Activated CD4-positive, CD25-positive, alpha-beta regulatory T cell treated with anti-CD3 and anti-CD28 coated beads, Interleukin-2, amount 50 U/mL, for 24 hours (primary cell): ENCODE measurements around the gene FKBP2.

Experiments used
- ATAC-seq, 2 donors: fragments of 150-1000 bp; cut with Tn5 transposase; one replicate each; pipeline ENCODE4 v1.10.0; 2021; ENCODE audit warnings: mild to moderate bottlenecking in 1 of 2, moderate library complexity in 1 of 2

FKBP2 gene

DNA sequence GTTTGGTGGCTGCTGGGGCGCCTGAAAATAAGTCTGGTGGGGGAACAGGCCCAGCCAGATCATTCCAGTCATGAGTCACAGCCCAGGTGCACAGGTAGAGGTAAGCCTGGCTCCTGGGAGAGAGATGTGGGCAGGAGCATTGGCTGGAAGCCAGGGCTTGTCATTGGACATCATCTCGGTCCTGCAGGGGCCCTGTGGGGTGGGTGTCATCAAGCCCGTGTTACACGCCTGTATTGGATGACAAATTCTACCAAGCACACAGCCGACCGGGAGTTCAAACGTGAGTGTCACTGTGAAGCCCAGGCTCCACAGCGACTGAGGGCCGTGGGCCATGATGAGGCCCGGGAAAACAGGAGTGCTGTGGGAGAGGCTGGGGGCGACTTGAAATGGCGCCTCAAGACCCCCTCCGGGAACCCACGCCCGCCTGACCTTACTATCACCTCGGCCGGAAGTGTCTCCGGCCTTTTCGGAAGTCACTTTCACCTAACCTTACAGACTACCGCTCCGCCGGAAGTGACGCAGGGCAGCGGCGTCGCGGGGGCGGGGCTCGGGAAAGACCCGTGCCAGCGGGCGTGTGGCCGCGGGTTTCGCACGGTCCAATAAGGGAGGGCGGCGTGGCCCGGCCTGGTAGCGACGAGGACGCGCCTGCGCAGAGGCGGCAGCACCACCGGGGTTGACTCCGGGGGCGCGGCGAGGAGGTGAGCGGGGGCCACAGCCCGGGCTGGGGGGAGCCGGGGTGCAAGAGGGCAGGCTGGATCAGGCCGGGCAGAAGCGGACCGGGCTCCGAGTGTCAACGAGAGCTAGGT, at the start of gene FKBP2:
Gene FKBP2 (plus strand): TSS at position 661 of the 806 bp plus-strand sequence. CDS start 1,293 bp downstream, outside the sequence.
- peak; percentile 58 to 68 for ATAC-seq

DNA sequence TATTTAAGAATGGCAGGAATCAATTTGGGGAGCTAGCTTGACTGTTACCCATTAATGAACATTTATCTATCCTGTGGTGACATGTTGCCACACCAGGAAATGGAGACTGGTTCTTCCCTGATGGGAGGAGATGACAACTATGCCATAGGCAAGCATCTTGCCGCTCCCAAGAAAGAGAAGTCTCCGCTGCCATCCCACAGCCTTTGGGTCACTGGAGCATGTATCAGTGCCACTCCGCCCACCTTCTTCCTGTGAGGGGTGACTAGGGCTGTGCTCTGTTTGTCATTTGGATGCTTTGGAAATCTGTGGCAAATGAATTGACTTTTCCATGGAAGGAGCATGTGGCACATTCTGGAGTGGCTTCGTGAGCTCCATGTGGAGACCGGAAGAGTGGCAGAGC, 48.5 kb upstream of the FKBP2 start:
- no peak for ATAC-seq

DNA sequence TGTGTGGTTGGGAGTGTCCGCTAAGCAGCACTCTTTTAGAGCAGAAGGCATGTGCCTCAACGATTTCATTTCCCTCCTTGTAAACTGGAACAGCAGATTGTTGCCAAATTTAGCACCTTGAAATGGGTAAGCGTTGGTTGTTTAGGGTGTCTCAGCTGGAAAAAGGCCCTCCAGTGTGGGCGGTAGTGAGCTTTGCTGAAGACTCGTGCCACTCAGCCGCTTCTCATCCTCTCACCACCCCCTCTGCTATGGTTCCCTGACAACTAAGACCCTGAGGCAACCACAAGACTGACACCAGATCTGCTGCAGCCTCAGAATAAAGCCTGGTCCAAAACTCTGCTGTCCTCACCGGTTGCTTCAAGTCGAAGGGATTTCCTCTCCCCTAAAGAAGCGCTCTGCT, 44.3 kb upstream of the FKBP2 start:
- ATAC-seq: no peak

DNA sequence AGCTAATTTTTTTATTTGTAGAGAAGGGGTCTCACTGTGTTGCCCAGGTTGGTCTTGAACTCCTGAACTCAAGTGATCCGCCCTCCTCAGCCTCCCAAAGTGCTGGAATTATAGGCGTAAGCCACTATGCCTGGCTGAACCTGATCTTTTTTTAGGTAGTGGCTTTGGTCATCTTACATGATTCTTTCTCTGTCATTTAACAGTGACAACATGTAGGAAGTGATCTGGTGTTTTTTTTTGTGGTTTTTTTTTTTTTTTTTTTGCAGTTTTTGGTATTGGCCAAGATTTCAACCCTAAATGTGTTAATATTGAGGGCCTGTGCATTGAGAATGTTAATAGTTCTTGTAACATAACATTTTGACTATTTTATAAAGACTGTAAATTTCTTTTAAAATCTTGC, 42.4 kb upstream of the FKBP2 start:
- no peak for ATAC-seq

DNA sequence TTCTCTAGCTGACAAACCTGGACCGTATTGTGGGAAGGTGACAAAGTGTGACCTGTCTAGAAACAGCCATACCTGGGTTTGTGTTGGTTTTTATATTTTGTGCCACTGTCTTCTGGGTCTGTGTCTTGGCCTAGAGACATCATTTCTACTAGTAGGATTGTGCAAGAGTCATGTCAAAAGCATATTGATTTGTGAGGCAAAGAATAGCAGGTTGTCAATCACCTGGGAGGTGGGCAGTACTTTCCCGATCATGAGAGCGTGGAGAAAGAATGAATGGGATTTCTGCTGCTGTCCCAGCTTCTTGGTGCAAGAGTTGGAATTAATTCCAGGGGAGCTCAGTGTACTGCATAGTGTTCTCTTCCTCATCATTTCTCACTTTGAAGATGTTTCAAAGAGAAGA, 39.4 kb upstream of the FKBP2 start:
- ATAC-seq: no peak

DNA sequence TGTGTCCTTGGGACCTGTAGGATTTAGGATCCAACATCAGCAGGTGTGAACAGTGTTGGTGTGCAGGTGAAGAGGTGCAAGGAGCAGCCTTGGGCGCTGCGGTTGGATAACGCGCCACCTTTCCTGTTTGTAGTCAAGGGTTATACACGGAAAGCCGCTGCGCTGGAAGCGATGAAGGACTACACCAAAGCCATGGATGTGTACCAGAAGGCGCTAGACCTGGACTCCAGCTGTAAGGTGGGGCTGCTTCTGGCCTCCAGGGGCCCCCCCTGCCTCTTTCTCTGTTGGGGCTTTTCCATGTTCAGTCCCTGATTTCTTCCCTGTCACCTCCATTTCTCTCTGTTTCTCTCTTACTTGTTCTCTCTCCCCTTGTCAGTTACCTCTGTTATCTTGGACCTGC, 37.9 kb upstream of the FKBP2 start:
- no peak for ATAC-seq

DNA sequence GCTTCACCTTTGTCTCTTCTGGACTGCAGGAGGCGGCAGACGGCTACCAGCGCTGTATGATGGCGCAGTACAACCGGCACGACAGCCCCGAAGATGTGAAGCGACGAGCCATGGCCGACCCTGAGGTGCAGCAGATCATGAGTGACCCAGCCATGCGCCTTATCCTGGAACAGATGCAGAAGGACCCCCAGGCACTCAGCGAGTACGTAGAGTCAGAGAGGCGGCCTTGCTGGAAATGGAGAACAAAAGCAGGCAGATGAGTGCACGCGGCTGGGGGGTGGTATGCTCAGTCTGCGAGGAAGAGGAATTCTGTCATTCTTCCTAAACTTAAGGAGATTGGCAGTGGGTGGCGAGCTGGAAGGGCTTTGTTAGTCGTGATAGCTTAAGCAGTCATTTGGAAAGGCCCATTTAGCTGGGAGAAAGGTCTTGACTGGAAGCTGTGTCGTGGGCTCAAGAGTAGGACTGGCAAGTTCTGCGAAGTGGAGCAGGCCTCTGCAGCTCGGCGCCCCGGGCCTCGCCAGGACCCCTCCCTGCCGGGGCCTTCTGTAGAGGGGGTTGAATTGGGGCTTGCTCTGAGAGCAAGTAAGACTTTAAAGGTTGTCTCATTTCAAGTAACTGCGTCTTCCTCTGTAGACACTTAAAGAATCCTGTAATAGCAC, 37.3 kb upstream of the FKBP2 start:
- no peak for ATAC-seq

DNA sequence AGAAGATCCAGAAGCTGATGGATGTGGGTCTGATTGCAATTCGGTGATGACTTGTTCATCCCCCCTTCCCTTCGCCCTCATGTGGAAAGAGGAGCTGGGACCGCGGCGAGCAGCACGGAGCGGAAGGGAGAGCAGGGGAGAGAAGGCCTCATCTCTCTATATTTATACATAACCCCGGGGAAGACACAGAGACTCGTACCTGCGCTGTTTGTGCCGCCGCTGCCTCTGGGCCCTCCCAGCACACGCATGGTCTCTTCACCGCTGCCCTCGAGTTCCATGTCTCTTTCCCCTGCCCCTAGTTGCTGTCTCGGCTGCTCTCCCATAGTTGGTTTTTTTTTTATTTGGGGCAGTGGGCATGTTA, 36.8 kb upstream of the FKBP2 start:
- ATAC-seq: no peak

DNA sequence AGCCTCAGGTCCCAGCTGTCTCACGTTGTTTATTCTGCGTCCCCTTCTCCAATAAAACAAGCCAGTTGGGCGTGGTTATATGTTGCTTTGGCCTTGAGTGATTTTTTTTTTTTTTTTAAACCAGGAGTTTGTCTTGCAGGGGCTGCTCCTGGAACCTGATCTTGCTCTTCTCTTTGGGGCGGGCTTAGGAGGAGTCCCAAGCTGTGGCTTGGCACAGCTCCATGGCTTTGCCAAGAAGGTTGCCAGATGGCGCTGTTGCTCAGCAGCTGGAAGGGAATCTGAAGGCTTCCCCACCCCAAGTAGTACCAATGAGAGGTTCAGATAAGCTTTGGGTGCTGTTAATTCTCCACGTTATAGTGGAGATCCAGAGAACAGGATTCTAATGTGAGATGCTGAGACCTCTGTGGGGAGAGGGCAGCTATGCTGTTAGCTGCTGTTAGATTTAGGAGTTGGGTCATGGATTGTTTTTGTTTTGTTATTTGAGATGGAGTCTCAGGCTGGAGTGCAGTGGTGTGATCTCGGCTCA, 36.4 kb upstream of the FKBP2 start:
- peak in 1 of 2 donors; percentile 15 for ATAC-seq

DNA sequence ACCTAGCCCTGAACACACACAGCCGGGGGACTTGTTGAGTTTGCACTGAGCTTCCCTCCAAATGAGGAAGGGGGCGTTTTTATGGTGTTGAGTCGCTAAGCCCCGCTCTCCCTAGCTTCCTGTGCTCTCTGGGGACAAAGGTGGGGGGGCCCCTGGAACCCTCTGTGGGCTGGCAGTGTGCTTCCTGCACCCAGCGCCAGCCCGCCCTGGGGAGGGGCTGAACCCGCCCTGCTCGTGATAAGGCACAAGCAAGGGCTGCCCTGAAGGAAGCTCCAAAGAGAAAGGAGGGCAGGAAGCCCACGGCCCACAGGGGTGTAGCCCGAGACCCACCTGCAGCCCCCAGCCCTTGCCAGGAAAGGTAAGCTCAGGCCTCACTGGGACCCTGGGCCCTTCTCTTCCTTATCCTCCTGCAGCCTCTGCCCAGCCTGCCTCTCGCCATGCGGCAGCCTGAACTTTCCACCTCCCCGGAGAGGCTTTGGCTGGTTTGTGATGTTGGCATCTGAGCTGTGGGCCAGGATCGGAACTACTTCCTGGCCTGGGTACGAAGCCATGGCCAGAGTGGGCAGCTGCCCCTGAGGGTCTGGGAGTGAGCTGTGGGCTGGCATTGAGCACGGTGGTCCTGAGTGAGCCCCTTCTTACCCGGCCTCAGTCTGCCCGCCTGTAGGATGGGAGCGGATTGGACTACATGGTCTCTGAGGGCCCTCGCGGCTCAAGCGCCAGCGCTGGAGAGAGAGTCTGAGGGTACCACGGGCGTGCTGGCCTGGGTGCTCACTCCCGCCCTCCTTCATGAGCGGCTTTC, 34.2 kb upstream of the FKBP2 start, which contains the start of gene FERMT3:
Gene FERMT3 (plus strand): TSS at position 265 of the 799 bp plus-strand sequence. CDS start 644 bp downstream, outside the sequence.
- ATAC-seq: peak; percentile 42 to 44

DNA sequence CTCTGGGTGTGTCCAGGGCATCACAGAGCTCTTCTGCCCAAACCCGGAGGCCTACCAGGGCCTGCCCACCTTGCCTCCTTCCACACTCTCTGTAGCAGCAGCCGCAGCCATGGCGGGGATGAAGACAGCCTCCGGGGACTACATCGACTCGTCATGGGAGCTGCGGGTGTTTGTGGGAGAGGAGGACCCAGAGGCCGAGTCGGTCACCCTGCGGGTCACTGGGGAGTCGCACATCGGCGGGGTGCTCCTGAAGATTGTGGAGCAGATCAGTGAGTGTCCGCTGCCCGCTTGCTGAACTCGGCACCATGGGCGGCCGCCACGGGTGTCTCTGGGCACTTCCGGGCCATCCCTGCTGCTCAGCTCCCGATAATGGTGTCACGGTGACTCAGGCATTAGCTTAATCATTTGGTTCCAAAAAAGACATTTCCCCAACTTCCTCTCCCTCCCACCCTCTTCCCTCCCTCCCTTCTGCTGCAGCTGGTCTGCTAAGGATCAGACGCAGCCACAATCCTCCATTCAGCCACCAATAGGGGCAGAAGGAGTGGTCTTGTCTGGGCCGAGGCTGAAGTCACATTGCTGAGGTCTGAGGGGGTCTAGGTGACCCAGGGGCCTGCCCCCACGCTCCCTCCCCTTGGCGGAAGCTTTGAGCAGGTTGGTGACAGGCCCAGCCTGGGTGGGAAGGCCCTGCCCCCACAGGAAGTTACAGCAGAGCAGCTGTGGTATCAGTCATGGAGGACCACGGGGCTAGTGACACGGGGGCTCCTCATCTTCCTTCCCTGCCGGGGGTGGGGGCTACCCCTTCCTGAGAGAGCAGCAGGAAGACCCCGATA, 33.4 kb upstream of the FKBP2 start:
- ATAC-seq: peak; percentile 85

DNA sequence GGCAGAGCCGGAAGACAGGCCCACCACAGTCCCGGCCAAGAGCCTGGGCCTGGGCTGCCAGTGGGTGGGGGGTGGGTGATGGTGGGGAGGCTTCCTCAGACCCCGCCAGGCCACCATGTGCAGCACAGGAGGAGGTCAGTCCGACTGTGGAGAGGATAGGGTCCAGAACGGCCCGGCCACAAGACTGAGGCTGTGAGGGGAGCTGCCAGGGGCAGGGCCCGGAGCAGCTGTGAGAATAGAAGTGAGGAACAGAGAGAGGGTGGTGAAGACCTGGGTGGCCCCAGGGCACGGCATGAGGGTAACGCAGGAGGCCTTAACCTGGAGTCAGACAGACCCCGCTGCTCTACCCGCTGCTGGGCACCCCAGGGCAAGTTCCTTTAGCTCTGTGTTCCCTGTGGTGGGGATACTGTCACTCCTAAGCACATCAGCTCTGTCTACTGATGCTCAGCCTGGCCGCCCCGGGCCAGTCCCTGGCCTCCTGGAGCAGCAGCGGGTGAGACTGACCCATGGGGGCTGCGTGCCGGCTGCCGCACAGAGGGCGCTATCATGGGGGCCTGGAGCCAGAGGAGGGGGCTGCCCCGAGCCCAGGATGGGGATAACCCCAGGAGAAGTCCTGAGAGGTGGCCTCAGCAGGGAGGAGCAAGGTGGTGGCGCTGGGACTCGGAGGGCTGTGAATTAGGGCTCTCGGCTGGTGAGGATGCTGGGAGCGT, 32.7 kb upstream of the FKBP2 start:
- ATAC-seq: no peak

DNA sequence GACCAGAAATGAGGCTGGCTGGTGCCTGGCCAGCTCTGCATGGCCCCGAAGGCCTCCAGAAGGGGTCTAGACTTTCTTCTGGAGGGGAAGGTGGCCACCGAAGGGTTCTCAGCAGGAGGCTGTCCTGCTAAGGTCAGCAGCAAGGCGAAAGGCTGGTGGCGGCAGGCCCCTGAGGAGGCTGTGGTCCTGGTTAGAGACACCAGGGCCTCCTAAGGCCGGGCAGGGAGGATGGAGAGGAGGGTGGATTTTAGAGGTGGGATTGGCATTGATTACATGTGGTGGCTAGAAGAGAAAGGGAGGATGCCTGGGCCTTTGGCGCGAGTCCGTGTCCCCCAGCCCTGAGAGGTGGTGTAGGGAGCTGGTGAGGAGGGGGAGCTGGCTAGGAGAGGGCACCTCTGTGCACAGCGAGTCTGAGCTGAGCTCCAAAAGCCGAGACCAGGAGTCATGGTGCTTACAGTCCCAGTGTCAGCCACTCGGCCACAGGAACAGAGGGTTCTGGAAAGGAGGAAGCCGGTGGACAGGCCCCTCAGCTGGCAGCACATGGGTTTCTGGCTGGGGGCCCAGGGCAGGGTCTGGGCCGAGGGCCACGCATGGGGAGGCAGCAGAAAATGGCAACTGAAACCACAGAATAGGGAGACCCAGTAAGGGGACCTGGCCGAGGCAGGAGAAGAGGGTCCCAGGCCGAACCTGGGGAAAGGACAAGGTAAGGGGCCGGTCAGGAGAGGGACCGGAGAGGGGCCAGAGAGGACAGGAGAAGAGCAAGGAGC, 31.9 kb upstream of the FKBP2 start:
- ATAC-seq: no peak

DNA sequence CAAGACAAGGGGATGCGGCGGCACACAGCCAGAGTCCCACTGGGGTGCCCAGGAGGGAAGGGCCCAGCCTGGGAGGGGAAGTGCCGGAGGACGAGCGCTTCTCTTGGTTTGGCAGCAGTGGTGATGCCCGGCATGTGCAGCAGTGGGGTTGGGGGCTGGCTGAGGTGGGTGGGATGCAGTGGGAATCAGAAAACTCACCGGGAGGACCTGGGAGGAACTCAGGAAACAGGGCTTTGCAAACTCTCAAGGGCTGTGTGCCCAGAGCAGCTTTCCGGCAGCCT, 31.4 kb upstream of the FKBP2 start:
- no peak for ATAC-seq

DNA sequence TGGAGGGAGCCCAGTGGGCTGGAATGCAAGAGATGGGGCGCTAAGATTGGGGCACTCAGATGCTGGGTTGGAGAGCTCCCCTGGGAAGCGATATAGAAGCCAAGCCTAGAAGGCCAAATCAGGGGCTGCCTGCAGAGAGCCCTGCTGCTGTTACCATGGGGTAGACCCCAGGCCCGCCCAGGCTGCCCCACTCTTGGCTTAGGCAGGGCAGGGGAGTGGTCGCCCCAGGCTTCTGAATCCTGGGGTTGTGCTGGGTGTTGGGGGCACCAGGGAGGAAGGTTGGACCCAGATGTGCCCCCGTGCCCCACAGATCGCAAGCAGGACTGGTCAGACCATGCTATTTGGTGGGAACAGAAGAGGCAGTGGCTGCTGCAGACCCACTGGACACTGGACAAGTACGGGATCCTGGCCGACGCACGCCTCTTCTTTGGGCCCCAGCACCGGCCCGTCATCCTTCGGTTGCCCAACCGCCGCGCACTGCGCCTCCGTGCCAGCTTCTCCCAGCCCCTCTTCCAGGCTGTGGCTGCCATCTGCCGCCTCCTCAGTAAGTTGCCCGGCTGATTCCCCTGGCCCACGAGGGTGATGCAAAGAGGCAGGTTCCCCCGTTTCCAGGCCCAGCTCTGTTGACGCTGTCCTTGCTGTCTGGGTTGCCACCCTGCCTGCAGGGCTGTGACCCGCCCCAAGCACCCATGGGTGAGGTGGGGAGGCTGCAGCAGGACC, 30.4 kb upstream of the FKBP2 start:
- ATAC-seq: no peak

DNA sequence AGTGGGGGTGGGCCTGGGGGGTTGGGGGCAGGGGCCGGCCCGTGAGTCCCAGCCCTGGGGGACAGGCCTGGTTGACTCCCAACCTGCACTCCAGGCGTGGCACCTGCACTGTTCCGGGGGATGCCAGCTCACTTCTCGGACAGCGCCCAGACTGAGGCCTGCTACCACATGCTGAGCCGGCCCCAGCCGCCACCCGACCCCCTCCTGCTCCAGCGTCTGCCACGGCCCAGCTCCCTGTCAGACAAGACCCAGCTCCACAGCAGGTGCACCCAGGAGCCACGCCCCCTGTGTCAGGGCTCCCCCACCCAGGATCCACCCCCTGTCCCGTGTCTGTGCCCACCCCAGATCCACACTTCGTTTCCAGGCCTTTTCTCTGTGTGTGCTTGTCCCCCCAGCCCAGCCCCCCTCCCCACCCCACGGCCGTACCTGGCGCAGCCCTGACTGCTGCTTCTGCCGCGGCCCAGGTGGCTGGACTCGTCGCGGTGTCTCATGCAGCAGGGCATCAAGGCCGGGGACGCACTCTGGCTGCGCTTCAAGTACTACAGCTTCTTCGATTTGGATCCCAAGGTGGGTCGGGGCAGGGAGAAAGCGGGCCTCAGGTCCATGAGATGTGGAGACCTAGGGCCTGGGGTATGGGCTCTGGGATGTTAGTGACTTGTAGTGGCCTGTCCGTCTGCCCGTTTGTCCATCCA, 29.6 kb upstream of the FKBP2 start:
- ATAC-seq: no peak

DNA sequence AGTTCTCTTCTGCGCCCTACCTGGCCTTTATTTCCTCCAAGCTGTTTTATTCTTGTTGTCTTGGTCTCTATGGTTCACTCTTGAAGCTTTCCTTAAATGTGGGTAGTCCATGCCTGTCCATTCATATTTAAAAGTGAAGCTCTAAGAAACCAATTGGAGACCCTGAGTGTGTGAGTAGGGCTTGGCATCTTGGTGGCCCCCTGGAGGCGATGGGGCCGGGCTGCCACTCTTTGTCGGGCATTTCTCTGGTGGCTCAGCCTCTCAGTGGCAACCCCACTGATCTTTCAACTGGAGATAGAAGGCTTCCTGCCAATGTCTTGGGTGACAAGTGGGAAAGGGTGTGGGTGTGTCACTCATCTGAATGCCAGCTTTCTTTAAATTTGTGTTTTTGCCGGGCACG, 24.0 kb upstream of the FKBP2 start:
- ATAC-seq: no peak

DNA sequence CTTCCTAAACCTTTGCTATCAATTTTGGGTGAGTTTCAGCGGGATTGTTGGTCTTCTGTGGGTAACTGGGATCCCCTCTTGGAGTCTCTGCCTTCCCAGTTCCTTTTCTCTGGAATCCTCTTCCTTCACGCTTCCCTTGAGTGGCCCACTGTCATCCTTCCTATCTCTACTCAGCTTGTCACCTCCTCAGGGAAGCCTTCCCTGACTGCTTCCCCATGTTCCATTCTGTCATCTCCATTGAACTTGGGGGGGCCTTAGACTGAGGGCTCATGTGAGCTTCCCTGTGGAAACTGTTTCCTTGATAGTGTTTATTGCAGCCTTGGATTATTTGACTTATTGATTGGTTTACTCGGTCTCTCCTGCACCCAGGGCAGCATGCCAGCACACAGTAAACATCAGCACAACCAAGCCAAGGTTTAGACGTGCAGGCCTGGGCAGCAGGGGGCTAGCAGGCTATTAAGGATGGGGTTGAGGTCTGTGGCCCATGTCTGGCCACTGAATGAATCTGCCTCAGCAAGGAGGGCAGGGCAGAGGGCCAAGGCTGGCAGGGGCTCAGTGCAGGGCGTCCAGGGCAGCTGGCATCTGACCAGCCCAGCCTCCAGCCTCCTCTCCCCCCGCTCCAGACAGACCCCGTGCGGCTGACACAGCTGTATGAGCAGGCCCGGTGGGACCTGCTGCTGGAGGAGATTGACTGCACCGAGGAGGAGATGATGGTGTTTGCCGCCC, 22.1 kb upstream of the FKBP2 start:
- ATAC-seq: no peak

DNA sequence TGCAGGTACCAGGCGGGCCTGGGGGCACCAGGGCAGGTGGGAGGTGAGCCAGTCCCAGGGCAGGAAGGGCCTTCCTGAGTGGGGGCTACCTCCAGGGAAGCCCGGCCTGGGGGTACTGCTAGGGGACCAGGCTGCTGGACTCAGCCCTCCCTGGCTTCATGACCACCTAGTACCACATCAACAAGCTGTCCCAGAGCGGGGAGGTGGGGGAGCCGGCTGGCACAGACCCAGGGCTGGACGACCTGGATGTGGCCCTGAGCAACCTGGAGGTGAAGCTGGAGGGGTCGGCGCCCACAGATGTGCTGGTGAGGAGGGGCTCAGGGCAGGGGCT, 21.6 kb upstream of the FKBP2 start:
- ATAC-seq: no peak
